GM23338 (cell line): Measurements from ENCODE around the gene MAST4. TPM values are rescaled to one million over a fixed set of nuclear protein-coding genes. Genes with fewer than 3 reads are reported as not detected.

ENCODE experiments used
- ATAC-seq: fragments of 200-7000 bp; cut with Tn5 transposase; 3 replicates; pipeline ENCODE4 v1.9.1; 2020
- DNase-seq: peaks from one replicate; pipeline ENCODE4 v3.0.0-alpha.2; 2015; ENCODE audit warnings: low spot score
- H2AFZ ChIP-seq: fragments of 200-600 bp; sonication (generic); 2 replicates; pipeline ENCODE4 v1.8.0; 2016; ENCODE audit warnings: antibody characterized with exemption, mild to moderate bottlenecking, moderate library complexity
- H3F3A ChIP-seq: fragments of 200-600 bp; sonication (generic); replicated peaks from 2 replicates; pipeline ENCODE4 v1.8.0; 2017; ENCODE audit warnings: antibody characterized with exemption, mixed run types, low read depth
- H3K27ac ChIP-seq: fragments of 200-600 bp; sonication (generic); 2 replicates; pipeline ENCODE4 v1.6.1; 2016; ENCODE audit warnings: low read depth
- H3K27me3 ChIP-seq: fragments of 200-600 bp; sonication (generic); 2 replicates; pipeline ENCODE4 v1.8.0; 2016; ENCODE audit warnings: mild to moderate bottlenecking, mixed run types, moderate library complexity; ENCODE audit not compliant: insufficient read depth
- H3K36me3 ChIP-seq: fragments of 200-600 bp; sonication (generic); 2 replicates; pipeline ENCODE4 v1.8.0; 2016; ENCODE audit warnings: mild to moderate bottlenecking; ENCODE audit not compliant: insufficient read depth
- H3K4me1 ChIP-seq: fragments of 200-600 bp; sonication (generic); 2 replicates; pipeline ENCODE4 v1.8.0; 2016; ENCODE audit warnings: mild to moderate bottlenecking, moderate library complexity; ENCODE audit not compliant: insufficient read depth
- H3K4me2 ChIP-seq: fragments of 200-600 bp; sonication (generic); 2 replicates; pipeline ENCODE4 v1.7.1; 2017; ENCODE audit warnings: mixed run types
- H3K4me3 ChIP-seq: fragments of 200-600 bp; sonication (generic); 2 replicates; pipeline ENCODE4 v1.6.1; 2016; ENCODE audit warnings: mixed run types
- H3K79me2 ChIP-seq: fragments of 200-600 bp; sonication (generic); replicated peaks from 2 replicates; pipeline ENCODE4 v1.8.0; 2017; ENCODE audit warnings: mild to moderate bottlenecking; ENCODE audit not compliant: insufficient read depth
- H3K9me2 ChIP-seq: fragments of 200-600 bp; sonication (generic); 2 replicates; pipeline ENCODE4 v1.8.0; 2017; ENCODE audit not compliant: insufficient read depth
- H4K20me1 ChIP-seq: fragments of 200-600 bp; sonication (generic); replicated peaks from 2 replicates; pipeline ENCODE4 v1.8.0; 2017; ENCODE audit warnings: mild to moderate bottlenecking; ENCODE audit not compliant: insufficient read depth
- H3K27ac Mint-ChIP-seq: 2 replicates; pipeline ENCODE4 v1.8.0; 2020; ENCODE audit warnings: inconsistent platforms, mild to moderate bottlenecking, moderate library complexity, mixed read lengths
- H3K27me3 Mint-ChIP-seq: 3 replicates; pipeline ENCODE4 v1.8.0; 2022; ENCODE audit warnings: low read depth, mild to moderate bottlenecking, moderate library complexity, mixed read lengths, inconsistent platforms; ENCODE audit not compliant: insufficient read depth, poor library complexity
- H3K36me3 Mint-ChIP-seq: 3 replicates; pipeline ENCODE4 v1.8.0; 2021; ENCODE audit warnings: low read depth, mild to moderate bottlenecking, inconsistent platforms, moderate library complexity, mixed read lengths
- H3K4me1 Mint-ChIP-seq: 3 replicates; pipeline ENCODE4 v1.8.0; 2020; ENCODE audit warnings: mild to moderate bottlenecking, inconsistent platforms, mixed read lengths
- H3K4me3 Mint-ChIP-seq: 3 replicates; pipeline ENCODE4 v1.8.0; 2021; ENCODE audit warnings: moderate library complexity, mild to moderate bottlenecking, inconsistent platforms, mixed read lengths
- H3K9me3 Mint-ChIP-seq: 3 replicates; pipeline ENCODE4 v1.8.0; 2020; ENCODE audit warnings: moderate library complexity, mild to moderate bottlenecking, inconsistent platforms, mixed read lengths
- CREB1 ChIP-seq: fragments of 250-450 bp; sonication (Bioruptor Pico); IDR thresholded peaks from 2 replicates; pipeline ENCODE4 v1.5.0; 2020; ENCODE audit warnings: low read depth, mild to moderate bottlenecking, moderate library complexity
- CTCF ChIP-seq, 2 experiments: fragments of 200-600 bp in 1 of 2; sonication (generic) in 1 of 2; conservative IDR thresholded peaks; 2 replicates each; pipeline versions ENCODE4 v1.5.1 to v1.6.1; 2016 to 2017; ENCODE audit warnings: antibody characterized with exemption in 2 of 2, low read depth in 2 of 2, mild to moderate bottlenecking in 2 of 2, moderate library complexity in 1 of 2
- ETS1 ChIP-seq: IDR thresholded peaks from 2 replicates; pipeline ENCODE4 v1.6.1; 2016; ENCODE audit warnings: antibody characterized with exemption
- EZH2 ChIP-seq: fragments of 200-600 bp; sonication (generic); IDR thresholded peaks from one replicate; pipeline ENCODE4 v1.8.0; 2017; ENCODE audit warnings: antibody characterized with exemption, mild to moderate bottlenecking, low read depth; ENCODE audit not compliant: unreplicated experiment
- EZH2phosphoT487 ChIP-seq: fragments of 200-600 bp; sonication (generic); IDR thresholded peaks from one replicate; pipeline ENCODE4 v1.8.1; 2018; ENCODE audit warnings: antibody characterized with exemption; ENCODE audit not compliant: unreplicated experiment
- JUNB ChIP-seq: IDR thresholded peaks from one replicate; pipeline ENCODE4 v1.6.1; 2016; ENCODE audit warnings: antibody characterized with exemption; ENCODE audit not compliant: unreplicated experiment
- NANOG ChIP-seq: IDR thresholded peaks from 2 replicates; pipeline ENCODE4 v1.6.1; 2016; ENCODE audit warnings: antibody characterized with exemption, borderline replicate concordance
- POLR2AphosphoS5 ChIP-seq: IDR thresholded peaks from 2 replicates; pipeline ENCODE4 v1.6.1; 2016; ENCODE audit warnings: antibody characterized with exemption, low read depth
- REST ChIP-seq: IDR thresholded peaks from one replicate; pipeline ENCODE4 v1.6.1; 2018; ENCODE audit warnings: antibody characterized with exemption; ENCODE audit not compliant: unreplicated experiment
- STAT1 ChIP-seq: IDR thresholded peaks from one replicate; pipeline ENCODE4 v1.6.1; 2016; ENCODE audit warnings: antibody characterized with exemption; ENCODE audit not compliant: unreplicated experiment
- ZNF114 ChIP-seq: fragments of 250-450 bp; sonication (Bioruptor Pico); IDR thresholded peaks from 2 replicates; pipeline ENCODE4 v1.5.0; 2020; ENCODE audit warnings: mild to moderate bottlenecking, moderate library complexity
- ZNF331 ChIP-seq: fragments of 250-450 bp; sonication (Bioruptor Pico); IDR thresholded peaks from 2 replicates; pipeline ENCODE4 v1.5.0; 2020; ENCODE audit warnings: low read depth, mild to moderate bottlenecking, moderate library complexity
- polyA plus RNA-seq: library from polyadenylated mRNA; unstranded; fragments of >200 nt; fragmentation: Nextera tagmentation; extraction: Ambion mirVana; gene quantifications from 2 replicates; pipeline ENCODE4 v1.2.1, GENCODE V29; 2016
- total RNA-seq: library from RNA; depleted of rRNA; stranded (reverse); fragments of >200 nt; shearing (Covaris generic); gene quantifications from 2 replicates; pipeline ENCODE4 v1.2.3, GENCODE V29; 2014

MAST4 gene
- total and polyA plus RNA-seq, 2 experiments from 2014 or later: 3.6 to 8.5 TPM

GRCh38 chr5:66737096-66737495 lies 140.9 kb downstream of the MAST4 start:
- Histone ChIP-seq H3K79me2 (no peaks in the 10 kb centered on the region), H3K4me1 (no peaks in the 10 kb centered on the region), H3K27me3 (no peaks in the 10 kb centered on the region), H3F3A (no peaks in the 10 kb centered on the region), H3K36me3 (no peaks in the 10 kb centered on the region), H3K27ac (no peak overlapping the region), H2AFZ (no peak overlapping the region), H3K4me3 (no peak overlapping the region), H3K4me2 (no peak overlapping the region), H4K20me1 (no peaks in the 10 kb centered on the region), H3K9me2 (0 out of 2 replicates have a peak, but pooled peaks cover 4% of the 10 kb centered on the region)
- DNase-seq (no peak), ATAC-seq (no peak)
- Mint-ChIP-seq H3K4me1 (no peaks in the 10 kb centered on the region), H3K27ac (no peak overlapping the region), H3K36me3 (no peaks in the 10 kb centered on the region), H3K27me3 (no peaks in the 10 kb centered on the region), H3K9me3 (no peaks in the 10 kb centered on the region), H3K4me3 (no peak overlapping the region)
- TF ChIP-seq EZH2phosphoT487 (no peak), CTCF (conservative IDR thresholded peaks at IDR 0.05; ENCODE audit: low read depth in 2 of 2) (no peak), ZNF331 (CRISPR knock-in tag) (no peak), ZNF114 (CRISPR knock-in tag) (no peak), CREB1 (no peak), STAT1 (no peak), ETS1 (no peak), REST (no peak), NANOG (no peak), JUNB (no peak)

GRCh38 chr5:66738136-66738535 lies 141.9 kb downstream of the MAST4 start:
- Histone ChIP-seq H3K4me1 (no peaks in the 10 kb centered on the region), H3K27ac (no peak overlapping the region), H3K4me3 (no peak overlapping the region), H3F3A (no peaks in the 10 kb centered on the region), H3K79me2 (no peaks in the 10 kb centered on the region), H3K9me2 (0 out of 2 replicates have a peak, but pooled peaks cover 4% of the 10 kb centered on the region), H2AFZ (no peak overlapping the region), H3K4me2 (no peak overlapping the region), H3K27me3 (no peaks in the 10 kb centered on the region), H4K20me1 (no peaks in the 10 kb centered on the region), H3K36me3 (no peaks in the 10 kb centered on the region)
- H3K9me3 Mint-ChIP-seq: no peaks in the 10 kb centered on the region
- no peaks in the 10 kb centered on the region for H3K27me3 Mint-ChIP-seq
- H3K36me3 Mint-ChIP-seq: no peaks in the 10 kb centered on the region; the same call in 2 of the 3 replicates
- no peak for DNase-seq
- H3K27ac Mint-ChIP-seq: no peak overlapping the region
- no peaks in the 10 kb centered on the region for H3K4me1 Mint-ChIP-seq
- no peak for ATAC-seq
- no peak overlapping the region for H3K4me3 Mint-ChIP-seq
- TF ChIP-seq POLR2AphosphoS5 (no peak), NANOG (no peak), EZH2phosphoT487 (no peak), EZH2 (no peak)
